ENCODE data around the gene RASSF1. TPM values are rescaled to one million over a fixed set of nuclear protein-coding genes. Genes with fewer than 3 reads are reported as not detected.

Gene RASSF1
- total RNA-seq, 1 donor from 2014 or later: 27.5 TPM

GRCh38 chr3:50300681-50301254, 39.9 kb downstream of the RASSF1 start:
- DNase-seq (ENCODE audit: low spot score): no peak

GRCh38 chr3:50299929-50300680, 40.5 kb downstream of the RASSF1 start:
- no peak for DNase-seq (ENCODE audit: low spot score)

GRCh38 chr3:50299638-50299928, 41.1 kb downstream of the RASSF1 start:
- DNase-seq (ENCODE audit: low spot score): no peak

DNA sequence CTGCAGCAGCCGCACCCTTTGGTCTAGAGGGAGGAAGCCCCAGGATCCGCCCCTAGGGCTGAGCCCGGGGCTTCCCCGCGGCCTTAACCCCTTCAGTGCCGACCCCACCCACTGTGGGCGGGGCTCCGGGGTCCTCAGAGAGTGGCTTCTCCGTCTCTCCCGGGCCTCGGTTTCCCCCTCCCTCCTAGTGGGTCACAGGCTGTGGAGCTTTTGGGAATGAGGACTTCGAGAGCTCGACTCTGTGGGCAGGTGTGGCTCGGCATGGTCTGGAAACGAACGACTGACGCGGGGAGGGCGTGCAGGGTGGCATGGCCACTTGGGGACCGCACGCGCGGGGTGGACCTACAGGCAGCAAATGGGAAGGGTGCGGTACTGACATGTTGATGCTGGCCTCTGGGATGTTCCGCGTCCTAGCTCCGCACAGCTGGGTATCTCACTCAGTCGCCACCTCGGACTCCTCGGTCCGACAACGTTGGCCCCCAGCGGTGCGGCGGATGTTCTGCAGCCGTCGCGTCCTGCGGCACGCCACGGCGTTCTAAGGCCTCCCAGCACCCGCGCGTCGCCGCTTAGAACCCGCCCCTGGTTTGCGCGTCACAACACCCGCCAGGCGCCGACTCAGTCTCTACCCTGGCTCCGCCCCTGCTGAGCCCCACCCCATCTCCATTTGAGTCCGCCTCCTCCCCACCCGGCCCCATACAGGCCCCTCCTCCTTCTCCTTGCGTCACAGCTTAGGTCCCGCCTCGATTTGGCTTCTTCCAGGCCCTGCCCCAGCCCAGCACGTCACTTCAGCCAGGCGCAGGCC, 41.6 kb downstream of the RASSF1 start, which contains the start of the genes HYAL3 and NAA80:
TSS of gene HYAL3 (minus strand) at position 570 of the 802 bp plus-strand sequence. CDS start 3,803 bp downstream, outside the sequence.
TSS of gene NAA80 (minus strand) at position 570 of the 802 bp plus-strand sequence. CDS start 1,942 bp downstream, outside the sequence.
- peak; percentile 100 for DNase-seq (ENCODE audit: low spot score)

DNA sequence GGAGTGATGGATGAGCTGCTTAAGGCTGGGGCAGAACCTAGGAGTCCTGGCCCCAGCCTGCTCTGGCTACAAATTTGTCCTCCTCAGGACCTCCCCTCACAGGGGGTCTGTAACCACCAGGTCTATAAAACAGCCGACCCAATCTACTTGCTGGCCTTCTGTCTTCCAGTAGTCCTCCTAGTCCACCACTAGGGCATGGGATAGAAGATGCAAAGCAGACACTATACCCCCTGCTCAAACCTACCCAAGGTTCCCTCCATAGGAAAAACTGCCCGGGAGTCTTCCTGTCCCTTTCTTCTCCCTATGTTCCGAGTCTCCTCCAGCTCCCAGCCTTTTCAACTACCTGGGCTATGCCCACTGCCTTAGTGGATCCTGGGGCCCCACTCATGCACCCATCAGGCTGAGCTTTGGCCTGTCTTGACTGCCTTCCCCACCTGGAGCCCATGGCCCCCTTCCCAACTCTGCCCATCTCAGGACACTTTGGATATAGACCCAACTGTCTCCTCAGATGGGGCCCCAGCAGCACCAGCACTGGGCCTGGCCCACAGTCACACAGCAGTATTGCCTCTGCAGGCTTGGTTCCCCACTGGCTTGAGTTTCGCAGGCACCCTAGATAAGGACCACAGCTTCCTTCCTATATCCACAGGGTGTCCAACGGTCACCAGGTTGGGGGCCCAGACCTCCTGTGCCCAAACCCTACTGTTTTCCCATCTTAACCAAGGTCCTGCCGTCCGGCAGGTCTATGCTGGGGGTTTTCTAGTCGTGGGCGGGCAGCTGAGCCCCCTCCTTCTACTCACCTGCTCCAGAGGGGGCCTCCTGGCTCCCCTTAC, 42.5 kb downstream of the RASSF1 start:
- no peak for DNase-seq (ENCODE audit: low spot score)

GRCh38 chr3:50297384-50297775, 43.3 kb downstream of the RASSF1 start:
- DNase-seq (ENCODE audit: low spot score): no peak

DNA sequence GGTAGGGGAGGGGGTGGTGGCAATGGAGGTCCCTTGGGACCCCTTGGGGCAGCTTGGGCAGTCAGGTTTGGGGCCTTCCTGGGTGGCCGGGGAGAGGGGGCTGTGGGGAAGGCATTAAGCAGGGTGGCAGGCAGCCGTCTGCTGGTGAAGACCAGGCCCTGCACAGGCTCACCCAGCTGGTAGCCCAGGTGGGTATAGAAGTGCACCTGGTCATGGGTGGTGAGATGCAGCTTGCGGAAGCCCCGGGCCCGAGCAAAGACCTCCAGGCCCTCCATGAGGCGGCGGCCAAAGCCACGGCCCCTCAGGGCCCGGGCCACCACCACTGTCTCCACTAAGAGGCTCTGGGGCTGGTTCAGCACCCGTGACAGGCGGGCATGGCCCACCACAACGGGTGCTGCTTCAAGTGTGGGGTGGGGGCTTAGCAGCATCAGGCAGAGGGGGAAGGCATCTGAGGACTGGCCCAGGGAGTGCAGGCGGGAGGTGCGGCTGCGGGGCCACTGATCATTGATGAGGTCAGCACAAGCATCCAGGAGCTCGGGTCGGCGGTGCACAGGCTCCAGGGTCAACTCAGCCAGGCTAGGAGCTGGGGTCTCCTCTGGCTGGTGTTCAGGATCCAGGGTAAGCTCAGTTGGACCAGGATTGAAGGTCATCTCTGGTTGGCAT, 43.8 kb downstream of the RASSF1 start:
- no peak for DNase-seq (ENCODE audit: low spot score)

- DNase-seq (ENCODE audit: low spot score): no peak
These were observed 44.8 kb downstream of the RASSF1 start for GRCh38 chr3:50295553-50296431.

DNA sequence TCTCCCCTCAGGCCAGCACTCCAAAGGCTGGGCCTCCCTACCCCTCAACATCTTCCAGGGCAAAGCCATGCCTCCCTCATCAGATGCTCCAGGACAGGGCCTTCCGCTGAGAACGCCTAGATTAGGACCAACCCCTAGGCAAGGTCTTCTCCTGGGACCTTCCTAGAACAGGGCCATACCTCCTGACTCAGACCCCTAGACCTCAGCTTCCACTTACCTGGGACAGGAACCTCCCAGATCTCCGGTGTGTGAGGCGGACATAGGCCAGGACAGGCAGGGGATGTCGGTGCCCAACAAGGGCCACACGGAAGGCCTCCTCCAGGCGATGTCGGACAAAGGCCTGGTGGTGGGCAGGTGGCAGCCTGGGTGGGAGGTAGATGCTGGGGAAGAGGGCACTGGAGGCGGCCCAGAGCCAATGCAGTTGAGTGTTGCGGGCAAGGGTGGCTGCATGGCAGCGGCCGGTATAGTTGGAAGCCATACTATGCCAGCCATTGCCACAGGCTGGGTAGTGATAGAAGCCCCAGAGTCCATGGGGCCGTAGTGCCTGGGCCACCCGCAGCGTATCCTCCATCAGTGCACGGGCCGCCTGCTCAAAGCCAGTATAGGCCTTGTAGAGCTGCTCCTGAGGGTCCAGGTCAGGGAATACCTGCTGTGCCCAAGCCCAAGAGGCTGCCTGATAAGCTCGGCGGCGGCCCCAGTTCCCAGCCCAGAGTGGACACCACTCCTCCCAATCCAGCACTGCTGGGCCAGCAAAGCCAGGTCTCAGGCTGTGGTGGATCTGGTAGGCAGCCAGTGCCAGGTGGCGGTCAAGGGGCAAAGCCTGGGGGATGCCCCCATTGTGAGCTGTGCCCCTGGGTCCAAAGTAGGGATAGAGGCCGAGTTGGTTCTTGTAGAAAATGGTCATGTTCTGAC, 45.9 kb downstream of the RASSF1 start:
- DNase-seq (ENCODE audit: low spot score): no peak

GRCh38 chr3:50294089-50294488, 46.5 kb downstream of the RASSF1 start:
- no peak for DNase-seq (ENCODE audit: low spot score)

DNA sequence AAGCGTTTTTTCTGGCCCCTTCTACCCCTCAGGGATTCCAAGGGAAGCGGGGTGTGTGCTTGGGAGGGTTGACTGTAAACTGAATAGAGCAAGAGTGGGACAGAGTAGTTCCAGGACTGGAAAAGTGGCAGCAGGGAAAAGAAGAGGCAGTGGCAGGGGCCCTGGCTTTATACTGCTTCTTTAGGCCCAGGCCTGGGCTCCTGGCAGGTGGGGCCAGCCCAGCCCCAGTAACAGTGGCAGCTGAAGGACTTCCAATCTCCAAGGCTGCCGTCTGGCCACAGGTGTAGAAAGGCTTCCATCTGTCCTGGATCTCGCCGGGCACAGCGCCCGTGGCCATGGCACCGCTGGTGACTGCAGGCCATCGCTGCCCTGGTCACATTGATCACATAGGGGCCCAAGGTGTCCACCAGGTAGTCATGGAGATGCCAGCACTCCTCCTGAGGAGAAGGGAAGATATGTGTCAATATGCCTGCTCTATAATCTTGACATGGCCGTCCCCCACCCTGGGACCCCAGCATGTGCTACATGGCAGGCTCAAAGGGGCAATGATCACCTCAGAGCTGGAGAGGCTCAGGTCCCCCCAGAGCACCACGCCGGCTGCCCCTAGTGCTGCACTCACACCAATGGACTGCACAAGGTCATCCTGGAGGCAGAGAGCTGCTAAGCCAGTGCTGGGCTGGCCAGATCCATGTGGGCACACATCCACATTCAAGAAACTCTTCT, 47.4 kb downstream of the RASSF1 start:
- no peak for DNase-seq (ENCODE audit: low spot score)

- DNase-seq (ENCODE audit: low spot score): peak; percentile 99
These were observed 48.2 kb downstream of the RASSF1 start, which contains the start of gene IFRD2 for GRCh38 chr3:50292159-50293078. IFRD2 (minus strand) TSS chr3:50292429; CDS start chr3:50292274, 155 bp downstream.

DNA sequence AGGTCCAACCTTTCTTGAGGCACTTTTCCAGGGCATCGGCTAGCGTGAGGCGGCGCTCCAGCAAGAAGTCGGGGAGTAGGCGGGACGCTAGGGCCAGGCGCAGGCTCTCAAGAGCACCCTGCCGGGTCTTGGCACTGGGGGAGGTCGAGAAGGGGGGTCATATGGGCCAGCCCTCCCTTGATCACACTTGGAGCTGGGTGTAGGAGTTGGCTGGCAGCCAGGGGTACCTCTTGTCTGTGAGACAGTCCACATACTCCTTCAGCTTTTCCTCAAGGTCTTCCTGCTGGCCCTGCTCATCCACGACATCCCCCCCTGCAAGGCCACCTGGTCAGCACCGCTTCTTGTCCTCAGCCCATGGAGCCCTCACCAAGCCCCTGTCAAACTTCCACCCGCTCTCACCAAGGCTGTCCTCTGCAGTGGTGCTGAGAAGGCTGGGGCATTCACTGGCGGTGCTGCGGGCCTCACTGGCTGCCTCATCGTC, 50.4 kb downstream of the RASSF1 start:
- no peak for DNase-seq (ENCODE audit: low spot score)

DNA sequence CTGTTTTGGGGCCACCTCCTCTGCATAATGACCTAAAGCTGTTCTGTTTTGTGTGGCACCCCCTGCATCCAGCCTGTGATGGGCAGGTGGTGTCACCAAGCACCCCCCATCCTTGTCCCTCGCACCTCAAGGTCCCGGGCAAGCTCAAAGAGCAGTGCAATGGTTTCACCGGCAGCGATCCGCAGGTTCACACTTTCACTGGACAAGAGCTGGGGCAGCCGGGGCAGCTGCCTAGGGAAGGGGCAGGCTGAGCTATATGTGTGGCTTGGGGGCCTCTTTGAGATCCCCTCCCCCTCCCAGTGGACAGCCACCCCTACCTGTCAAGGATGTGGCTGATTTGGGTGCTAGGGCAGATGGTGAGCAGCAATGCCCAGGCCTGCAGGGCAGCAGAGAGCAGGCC, 51.5 kb downstream of the RASSF1 start:
- no peak for DNase-seq (ENCODE audit: low spot score)

- DNase-seq (ENCODE audit: low spot score): no peak
These were observed 52.1 kb downstream of the RASSF1 start for GRCh38 chr3:50288387-50289007.

GRCh38 chr3:50287262-50287661, 53.4 kb downstream of the RASSF1 start:
- no peak for DNase-seq (ENCODE audit: low spot score)

All from mucosa of gallbladder (tissue), 1 donor.